Measurements from ENCODE around the gene SEMA5B. TPM values are rescaled to one million over a fixed set of nuclear protein-coding genes. Genes with fewer than 3 reads are reported as not detected.

Gene SEMA5B
- total RNA-seq, 2 donors from 2014 or later = 0.51 to 3.5 TPM

GRCh38 chr3:123038751-123039150 lies 11.2 kb upstream of the SEMA5B start:
- Histone ChIP-seq H3K27ac (no peak overlapping the region), H3K36me3 (no peaks in the 10 kb centered on the region), H3K9me3 (no peaks in the 10 kb centered on the region), H3K4me1 (no peaks in the 10 kb centered on the region), H3K4me3 (no peak overlapping the region), H3K27me3 (no peaks in the 10 kb centered on the region)
- no peak for TF ChIP-seq CTCF (IDR thresholded peaks at IDR 0.05)
- no peak for DNase-seq (ENCODE audit: low spot score)

- H3K36me3 ChIP-seq = no peaks in the 10 kb centered on the region
- no peak for TF ChIP-seq CTCF (IDR thresholded peaks at IDR 0.05)
- no peaks in the 10 kb centered on the region for H3K9me3 ChIP-seq
- no peak overlapping the region for H3K27ac ChIP-seq
- DNase-seq (ENCODE audit: low spot score) = no peak
- no peak overlapping the region for H3K4me3 ChIP-seq
- H3K27me3 ChIP-seq = no peaks in the 10 kb centered on the region
- H3K4me1 ChIP-seq = no peaks in the 10 kb centered on the region
Observed at GRCh38 chr3:123037015-123037375, 9.4 kb upstream of the SEMA5B start.

- no peak for DNase-seq (ENCODE audit: low spot score)
- H3K27ac ChIP-seq = no peak overlapping the region
- H3K4me1 ChIP-seq = no peaks in the 10 kb centered on the region
Observed at GRCh38 chr3:123036352-123037014, 8.9 kb upstream of the SEMA5B start.

GRCh38 chr3:123034996-123035395 lies 7.4 kb upstream of the SEMA5B start:
- H3K27me3 ChIP-seq = no peaks in the 10 kb centered on the region
- peaks cover 0 to 3% of the 10 kb centered on the region in 2 donors for H3K4me1 ChIP-seq
- DNase-seq (ENCODE audit: low spot score) = no peak
- TF ChIP-seq CTCF (IDR thresholded peaks at IDR 0.05) = no peak
- H3K27ac ChIP-seq = no peak overlapping the region
- no peak overlapping the region for H3K4me3 ChIP-seq
- H3K36me3 ChIP-seq = no peaks in the 10 kb centered on the region
- no peaks in the 10 kb centered on the region for H3K9me3 ChIP-seq

More at GRCh38 chr3:123036352-123037014, 8.9 kb upstream of the SEMA5B start:
- H3K4me3 ChIP-seq = no peak overlapping the region
- TF ChIP-seq CTCF (IDR thresholded peaks at IDR 0.05) = no peak
- H3K36me3 ChIP-seq = no peaks in the 10 kb centered on the region
- H3K9me3 ChIP-seq = no peaks in the 10 kb centered on the region
- no peaks in the 10 kb centered on the region for H3K27me3 ChIP-seq

- DNase-seq (ENCODE audit: low spot score) = no peak
- no peak overlapping the region for H3K27ac ChIP-seq
- H3K27me3 ChIP-seq = no peaks in the 10 kb centered on the region
- H3K4me1 ChIP-seq = peaks cover 0 to 3% of the 10 kb centered on the region in 2 donors
- TF ChIP-seq CTCF (IDR thresholded peaks at IDR 0.05) = no peak
- H3K9me3 ChIP-seq = no peaks in the 10 kb centered on the region
- no peak overlapping the region for H3K4me3 ChIP-seq
- H3K36me3 ChIP-seq = no peaks in the 10 kb centered on the region
Observed at GRCh38 chr3:123034120-123034519, 6.6 kb upstream of the SEMA5B start.

- TF ChIP-seq CTCF (IDR thresholded peaks at IDR 0.05) = no peak
- Histone ChIP-seq H3K9me3 (no peaks in the 10 kb centered on the region), H3K4me1 (peaks cover 0 to 21% of the 10 kb centered on the region in 2 donors), H3K27me3 (no peaks in the 10 kb centered on the region), H3K36me3 (no peaks in the 10 kb centered on the region), H3K4me3 (no peak overlapping the region), H3K27ac (no peak overlapping the region)
- DNase-seq (ENCODE audit: low spot score) = no peak
Observed at GRCh38 chr3:123032057-123032456, 4.5 kb upstream of the SEMA5B start.

Measured in right atrium auricular region (tissue), 2 donors.